Measurements from ENCODE around the gene ZNF267. TPM values are rescaled to one million over a fixed set of nuclear protein-coding genes. Genes with fewer than 3 reads are reported as not detected.

The ZNF267 gene
- total RNA-seq, 1 donor from 2014 or later: 19.6 TPM

GRCh38 chr16:31860508-31860907 is 13.1 kb upstream of the ZNF267 start:
- H3K27me3 Mint-ChIP-seq (ENCODE audit: low read depth, unreplicated experiment): peaks cover 36% of the 10 kb centered on the region
- no peak overlapping the region for H3K4me3 ChIP-seq (ENCODE audit: insufficient read depth, low read depth, low read length)

GRCh38 chr16:31861455-31861854 is 12.2 kb upstream of the ZNF267 start:
- Mint-ChIP-seq H3K27ac (ENCODE audit: unreplicated experiment) (no peak overlapping the region), H3K4me1 (ENCODE audit: low read depth, unreplicated experiment) (no peaks in the 10 kb centered on the region), H3K9me3 (ENCODE audit: unreplicated experiment) (peaks cover 3% of the 10 kb centered on the region), H3K27me3 (ENCODE audit: low read depth, unreplicated experiment) (peaks cover 39% of the 10 kb centered on the region), H3K4me3 (ENCODE audit: unreplicated experiment) (no peak overlapping the region), H3K36me3 (ENCODE audit: low read depth, unreplicated experiment) (no peaks in the 10 kb centered on the region)
- TF ChIP-seq EZH2 (IDR thresholded peaks at IDR 0.05; ENCODE audit: insufficient read depth, low read length): no peak
- TF ChIP-seq CTCF (IDR thresholded peaks at IDR 0.05; ENCODE audit: insufficient read depth, low read depth, low read length): no peak
- Histone ChIP-seq H3K4me2 (ENCODE audit: low read length) (no peak overlapping the region), H3K9me3 (ENCODE audit: insufficient read depth, low read depth, low read length) (no peaks in the 10 kb centered on the region), H2AFZ (ENCODE audit: low read depth, low read length) (no peak overlapping the region), H3K27ac (ENCODE audit: low read depth, low read length) (no peak overlapping the region), H4K20me1 (ENCODE audit: insufficient read depth, low read length) (no peaks in the 10 kb centered on the region), H3K9ac (ENCODE audit: low read length) (no peak overlapping the region), H3K4me1 (ENCODE audit: insufficient read depth, low read length) (no peaks in the 10 kb centered on the region), H3K27me3 (ENCODE audit: insufficient read depth, low read length) (peaks cover 4% of the 10 kb centered on the region), H3K36me3 (ENCODE audit: insufficient read depth, low read length) (no peaks in the 10 kb centered on the region), H3K79me2 (ENCODE audit: insufficient read depth, low read length) (no peaks in the 10 kb centered on the region), H3K4me3 (ENCODE audit: insufficient read depth, low read depth, low read length) (no peak overlapping the region)
- FAIRE-seq (no peak), DNase-seq (ENCODE audit: low read depth) (no peak)

More at GRCh38 chr16:31860508-31860907, 13.1 kb upstream of the ZNF267 start:
- no peaks in the 10 kb centered on the region for H3K36me3 Mint-ChIP-seq (ENCODE audit: low read depth, unreplicated experiment)
- no peaks in the 10 kb centered on the region for H3K4me1 Mint-ChIP-seq (ENCODE audit: low read depth, unreplicated experiment)
- Histone ChIP-seq H3K9ac (ENCODE audit: low read length) (no peak overlapping the region), H3K4me2 (ENCODE audit: low read length) (no peak overlapping the region), H2AFZ (ENCODE audit: low read depth, low read length) (no peak overlapping the region), H4K20me1 (ENCODE audit: insufficient read depth, low read length) (no peaks in the 10 kb centered on the region), H3K36me3 (ENCODE audit: insufficient read depth, low read length) (no peaks in the 10 kb centered on the region), H3K79me2 (ENCODE audit: insufficient read depth, low read length) (no peaks in the 10 kb centered on the region), H3K27me3 (ENCODE audit: insufficient read depth, low read length) (peaks cover 4% of the 10 kb centered on the region), H3K9me3 (ENCODE audit: insufficient read depth, low read depth, low read length) (no peaks in the 10 kb centered on the region), H3K4me1 (ENCODE audit: insufficient read depth, low read length) (no peaks in the 10 kb centered on the region), H3K27ac (ENCODE audit: low read depth, low read length) (no peak overlapping the region)
- FAIRE-seq: no peak
- H3K4me3 Mint-ChIP-seq (ENCODE audit: unreplicated experiment): no peak overlapping the region
- DNase-seq (ENCODE audit: low read depth): no peak
- H3K9me3 Mint-ChIP-seq (ENCODE audit: unreplicated experiment): peaks cover 6% of the 10 kb centered on the region
- TF ChIP-seq CTCF (IDR thresholded peaks at IDR 0.05; ENCODE audit: insufficient read depth, low read depth, low read length) (no peak), EZH2 (IDR thresholded peaks at IDR 0.05; ENCODE audit: insufficient read depth, low read length) (no peak)
- no peak overlapping the region for H3K27ac Mint-ChIP-seq (ENCODE audit: unreplicated experiment)

GRCh38 chr16:31862761-31863160 is 10.8 kb upstream of the ZNF267 start:
- Mint-ChIP-seq H3K4me3 (ENCODE audit: unreplicated experiment) (no peak overlapping the region), H3K27ac (ENCODE audit: unreplicated experiment) (no peak overlapping the region), H3K36me3 (ENCODE audit: low read depth, unreplicated experiment) (no peaks in the 10 kb centered on the region), H3K27me3 (ENCODE audit: low read depth, unreplicated experiment) (peaks cover 43% of the 10 kb centered on the region), H3K9me3 (ENCODE audit: unreplicated experiment) (peaks cover 3% of the 10 kb centered on the region), H3K4me1 (ENCODE audit: low read depth, unreplicated experiment) (no peaks in the 10 kb centered on the region)
- H3K79me2 ChIP-seq (ENCODE audit: insufficient read depth, low read length): no peaks in the 10 kb centered on the region
- H2AFZ ChIP-seq (ENCODE audit: low read depth, low read length): no peak overlapping the region
- FAIRE-seq (no peak), DNase-seq (ENCODE audit: low read depth) (no peak)
- no peak for TF ChIP-seq CTCF (IDR thresholded peaks at IDR 0.05; ENCODE audit: insufficient read depth, low read depth, low read length)
- no peak for TF ChIP-seq EZH2 (IDR thresholded peaks at IDR 0.05; ENCODE audit: insufficient read depth, low read length)
- H3K9ac ChIP-seq (ENCODE audit: low read length): no peak overlapping the region
- H4K20me1 ChIP-seq (ENCODE audit: insufficient read depth, low read length): no peaks in the 10 kb centered on the region
- H3K27me3 ChIP-seq (ENCODE audit: insufficient read depth, low read length): peaks cover 4% of the 10 kb centered on the region
- H3K9me3 ChIP-seq (ENCODE audit: insufficient read depth, low read depth, low read length): no peaks in the 10 kb centered on the region
- no peak overlapping the region for H3K27ac ChIP-seq (ENCODE audit: low read depth, low read length)
- H3K36me3 ChIP-seq (ENCODE audit: insufficient read depth, low read length): no peaks in the 10 kb centered on the region
- no peak overlapping the region for H3K4me2 ChIP-seq (ENCODE audit: low read length)
- H3K4me3 ChIP-seq (ENCODE audit: insufficient read depth, low read depth, low read length): no peak overlapping the region
- H3K4me1 ChIP-seq (ENCODE audit: insufficient read depth, low read length): no peaks in the 10 kb centered on the region
